Adrenal gland (tissue), 12 donors: Measurements from ENCODE around the gene SLC22A17. TPM values are rescaled to one million over a fixed set of nuclear protein-coding genes. Genes with fewer than 3 reads are reported as not detected.
"Not testable (repeated sequence)": the region's sequence is repeated elsewhere in the genome, so short reads cannot be mapped to it uniquely, and the experiment has no call there.

Experiments
- DNase-seq, 7 donors: peaks; one replicate each; pipeline ENCODE4 v3.0.0-alpha.2; 2019 to 2020
- H3K27ac ChIP-seq, 5 donors: fragments of 200-600 bp; sonication (generic) in 4 of 5; 1 replicate in 3 of 5; 2 replicates in 2 of 5; pipeline versions ENCODE4 v1.5.1 to v1.8.0; 2016 to 2020; ENCODE audit warnings: mild to moderate bottlenecking in 1 of 5
- H3K27me3 ChIP-seq: fragments of 200-600 bp; 2 replicates; pipeline ENCODE4 v1.8.0; 2021
- H3K36me3 ChIP-seq, 2 donors: fragments of 200-600 bp; replicated peaks in 1 of 2; 1 replicate in 1 of 2; 2 replicates in 1 of 2; pipeline versions ENCODE4 v1.5.1 to v1.8.0; 2018 to 2022
- H3K4me1 ChIP-seq, 2 donors: fragments of 200-600 bp; replicated peaks in 1 of 2; 1 replicate in 1 of 2; 2 replicates in 1 of 2; pipeline versions ENCODE4 v1.5.1 to v1.8.0; 2018 to 2021
- H3K4me3 ChIP-seq, 4 donors: fragments of 200-600 bp; sonication (generic) in 3 of 4; one replicate each; pipeline ENCODE4 v1.5.1; 2016 to 2018
- H3K9me3 ChIP-seq, 3 donors: fragments of 200-600 bp; sonication (generic) in 1 of 3; replicated peaks in 1 of 3; 1 replicate in 2 of 3; 2 replicates in 1 of 3; pipeline versions ENCODE4 v1.5.1 to v1.8.0; 2016 to 2021
- POLR2A ChIP-seq, 2 donors: fragments of 450-650 bp; IDR thresholded peaks; one replicate each; pipeline ENCODE4 v1.6.1; 2017; ENCODE audit warnings: antibody characterized with exemption in 2 of 2, mild to moderate bottlenecking in 2 of 2, moderate library complexity in 1 of 2
- WGBS, 4 donors: extraction: QIAGEN DNeasy Blood & Tissue Kit in 2 of 4; methylation state at CpG; one replicate each; pipeline versions ENCODE4 v1.1.5 to v1.1.7; 2013 to 2017; 5-methylcytosine and 5-hydroxymethylcytosine counted together
- intact Hi-C, 2 donors: fragments of 100-400 bp; cut with DNase I; formaldehyde crosslinking; loops; one replicate each; pipeline versions ENCODE4 v1.14.1 to v1.15.0; 2022 to 2023
- polyA plus RNA-seq, 3 donors: library from polyadenylated mRNA; stranded (reverse); fragments of 200-250 nt in 2 of 3; fragments of 350-450 nt in 1 of 3; fragmentation: Illumina TruSeq in 1 of 3; extraction: RNeasy Lipid Tissue Mini Kit (QIAGEN cat#74804) in 1 of 3; gene quantifications; one replicate each; pipeline ENCODE4 v1.2.3, GENCODE V29; 2013 to 2014
- total RNA-seq, 9 donors: library from RNA; depleted of rRNA in 4 of 9; stranded (reverse); fragments of >200 nt in 4 of 9; fragments of 120-200 nt in 1 of 9; fragmentation: NEBNext Ultra II Directional in 1 of 9; extraction: Animal tissue kit (Norgen Biotek cat#: 25700) in 1 of 9; gene quantifications; one replicate each; pipeline versions ENCODE4 v1.1.0 to v1.2.4, GENCODE V29; 2013 to 2023
- TF ChIP-seq, protein P1 (sequence below), 6 experiments: fragments of 450-650 bp in 4 of 6; fragments of 200-600 bp in 2 of 6; sonication (generic) in 1 of 6; IDR thresholded peaks; 1 replicate in 5 of 6; 2 replicates in 1 of 6; pipeline versions ENCODE4 v1.5.1 to v1.8.0; 2016 to 2021; ENCODE audit warnings: antibody characterized with exemption in 6 of 6, mild to moderate bottlenecking in 2 of 6, moderate library complexity in 1 of 6
- donor health status: healthy with polysubstance abuse.
- donor health status: Bipolar disorder and iron deficiency.
- donor health status: DM: yes; HTN: yes; CAD: no.
- donor health status: DM: no; HTN: no; CAD: no.
- donor health status: DM: no; HTN: no; CAD: no.
- donor health status: DM: yes; HTN: yes; CAD: no.

Gene SLC22A17
- total and polyA plus RNA-seq, 12 donors = 8.4 to 121 (median 25.0) TPM

DNA sequence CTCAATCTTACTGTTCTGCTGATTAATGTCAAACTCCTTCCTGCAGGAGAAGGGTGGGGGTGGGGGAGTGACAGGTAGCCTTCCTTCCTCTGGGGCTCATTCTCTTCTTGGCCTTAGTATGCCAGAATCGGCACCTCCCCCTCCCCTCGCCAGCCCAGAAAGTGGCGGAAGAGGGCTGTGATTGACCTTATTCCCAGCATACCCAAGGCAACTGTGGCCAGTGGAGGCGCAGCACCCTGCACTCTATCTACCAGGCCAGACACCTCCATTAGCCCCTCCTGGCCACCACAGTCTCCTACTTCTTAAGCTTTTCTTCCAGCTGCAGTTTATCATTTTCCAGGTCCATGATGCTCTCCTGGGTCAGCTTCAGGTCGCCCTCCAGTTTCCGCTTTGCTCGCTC lies 39.9 kb upstream of the SLC22A17 start:
- DNase-seq = no peak
- H3K36me3 ChIP-seq = no peaks in the 10 kb centered on the region
- H3K9me3 ChIP-seq = no peaks in the 10 kb centered on the region
- WGBS, 4 donors = 74 to 84% (median 81%) methylated on average over 6 to 7 of the region's 7 CpGs
- TF ChIP-seq POLR2A (IDR thresholded peaks at IDR 0.05) = no peak
- TF ChIP-seq, protein P1, sequence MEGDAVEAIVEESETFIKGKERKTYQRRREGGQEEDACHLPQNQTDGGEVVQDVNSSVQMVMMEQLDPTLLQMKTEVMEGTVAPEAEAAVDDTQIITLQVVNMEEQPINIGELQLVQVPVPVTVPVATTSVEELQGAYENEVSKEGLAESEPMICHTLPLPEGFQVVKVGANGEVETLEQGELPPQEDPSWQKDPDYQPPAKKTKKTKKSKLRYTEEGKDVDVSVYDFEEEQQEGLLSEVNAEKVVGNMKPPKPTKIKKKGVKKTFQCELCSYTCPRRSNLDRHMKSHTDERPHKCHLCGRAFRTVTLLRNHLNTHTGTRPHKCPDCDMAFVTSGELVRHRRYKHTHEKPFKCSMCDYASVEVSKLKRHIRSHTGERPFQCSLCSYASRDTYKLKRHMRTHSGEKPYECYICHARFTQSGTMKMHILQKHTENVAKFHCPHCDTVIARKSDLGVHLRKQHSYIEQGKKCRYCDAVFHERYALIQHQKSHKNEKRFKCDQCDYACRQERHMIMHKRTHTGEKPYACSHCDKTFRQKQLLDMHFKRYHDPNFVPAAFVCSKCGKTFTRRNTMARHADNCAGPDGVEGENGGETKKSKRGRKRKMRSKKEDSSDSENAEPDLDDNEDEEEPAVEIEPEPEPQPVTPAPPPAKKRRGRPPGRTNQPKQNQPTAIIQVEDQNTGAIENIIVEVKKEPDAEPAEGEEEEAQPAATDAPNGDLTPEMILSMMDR (IDR thresholded peaks at IDR 0.05) = no peak
- no peaks in the 10 kb centered on the region for H3K27me3 ChIP-seq
- no peak overlapping the region for H3K4me3 ChIP-seq
- no peak overlapping the region for H3K27ac ChIP-seq
- intact Hi-C loops = no loop called here
- no peaks in the 10 kb centered on the region for H3K4me1 ChIP-seq

DNA sequence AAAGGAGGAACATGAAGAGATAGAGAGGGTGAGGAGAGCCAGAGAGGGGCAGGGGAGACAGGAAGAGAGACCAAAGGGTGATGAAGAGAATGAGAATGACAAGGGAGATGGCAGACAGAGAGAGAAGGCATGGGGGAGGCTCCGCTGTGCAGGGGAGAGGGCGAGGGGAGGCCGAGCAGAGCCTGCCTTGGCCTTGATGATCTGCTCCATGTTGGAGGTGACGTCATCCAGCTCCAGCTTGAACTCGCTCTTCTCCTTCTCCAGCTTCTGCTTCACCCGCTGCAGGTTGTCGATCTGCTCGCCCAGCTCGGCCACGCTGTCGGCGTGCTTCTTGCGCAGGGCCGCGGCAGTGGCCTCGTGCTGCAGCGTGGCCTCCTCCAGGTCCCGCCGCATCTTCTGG lies 37.2 kb upstream of the SLC22A17 start:
- not testable (repeated sequence) for H3K27ac ChIP-seq, H3K9me3 ChIP-seq, H3K4me1 ChIP-seq

GRCh38 chr14:23389396-23389795 lies 36.7 kb upstream of the SLC22A17 start:
- Histone ChIP-seq H3K9me3 (no peaks in the 10 kb centered on the region), H3K4me1 (no peaks in the 10 kb centered on the region), H3K27ac (no peak overlapping the region), H3K27me3 (no peaks in the 10 kb centered on the region), H3K36me3 (no peaks in the 10 kb centered on the region), H3K4me3 (no peak overlapping the region)
- DNase-seq = no peak
- intact Hi-C loops = no loop called here
- WGBS, 4 donors = 72 to 89% (median 80%) methylated on average over 12 of the region's 12 CpGs
- TF ChIP-seq, protein P1 (IDR thresholded peaks at IDR 0.05) = no peak
- no peak for TF ChIP-seq POLR2A (IDR thresholded peaks at IDR 0.05)

More for the DNA sequence above, 37.2 kb upstream of the SLC22A17 start:
- H3K27me3 ChIP-seq, DNase-seq, H3K4me3 ChIP-seq, intact Hi-C loops, H3K36me3 ChIP-seq: not testable (repeated sequence)
- WGBS, 4 donors = 73 to 90% (median 84%) methylated on average over 3 to 5 of the region's 19 CpGs

DNA sequence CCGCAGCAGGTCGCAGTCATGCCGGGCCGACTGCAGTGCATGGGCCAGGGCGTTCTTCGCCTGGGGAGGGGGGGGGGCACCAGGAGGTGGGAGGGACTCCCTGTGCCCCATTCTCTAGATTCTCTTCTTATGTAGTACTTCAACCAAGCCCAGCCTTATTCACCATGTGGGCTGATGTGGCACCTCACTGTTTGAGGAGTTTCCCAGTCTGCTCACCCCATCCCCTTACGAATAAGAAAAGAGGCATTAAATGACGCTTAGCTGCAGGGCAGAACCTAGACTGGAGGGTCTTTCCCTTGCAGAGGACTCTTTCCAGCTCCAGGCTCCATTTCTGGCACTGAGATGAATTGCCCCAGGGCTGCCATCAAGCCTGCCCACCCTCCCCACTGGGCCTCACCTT lies 36.3 kb upstream of the SLC22A17 start:
- Histone ChIP-seq H3K27me3 (no peaks in the 10 kb centered on the region), H3K27ac (no peak overlapping the region), H3K4me1 (no peaks in the 10 kb centered on the region), H3K9me3 (no peaks in the 10 kb centered on the region), H3K36me3 (no peaks in the 10 kb centered on the region), H3K4me3 (no peak overlapping the region)
- no peak for DNase-seq
- intact Hi-C loops = no loop called here
- no peak for TF ChIP-seq POLR2A (IDR thresholded peaks at IDR 0.05)
- TF ChIP-seq, protein P1 (IDR thresholded peaks at IDR 0.05) = no peak
- 61 to 87% (median 77%) methylated on average over 8 of the region's 8 CpGs for WGBS, 4 donors
